H9 (cell line): ENCODE measurements around the gene XPC. TPM values are rescaled to one million over a fixed set of nuclear protein-coding genes. Genes with fewer than 3 reads are reported as not detected.
A peak's percentile ranks its signal among the peaks of the same experiment; 100 is the strongest.

Source experiments
- DNase-seq: peaks from one replicate; pipeline ENCODE4 v3.0.0-alpha.2; 2017
- H2AFZ ChIP-seq: one replicate; pipeline ENCODE4 v1.6.1; 2013; ENCODE audit warnings: mild to moderate bottlenecking, low read length, control low read depth, moderate library complexity
- H2AK5ac ChIP-seq: 2 replicates; pipeline ENCODE4 v1.6.1; 2013; ENCODE audit warnings: low read length, control low read depth, mixed read lengths; ENCODE audit not compliant: insufficient read length
- H2BK120ac ChIP-seq: one replicate; pipeline ENCODE4 v1.6.1; 2013; ENCODE audit warnings: low read depth, mild to moderate bottlenecking, low read length, control low read depth, inconsistent platforms; ENCODE audit not compliant: poor library complexity, severe bottlenecking
- H2BK12ac ChIP-seq: 2 replicates; pipeline ENCODE4 v1.6.1; 2013; ENCODE audit warnings: low read length, control low read depth, mixed read lengths, low read depth; ENCODE audit not compliant: insufficient read length
- H2BK15ac ChIP-seq: 2 replicates; pipeline ENCODE4 v1.6.1; 2013; ENCODE audit warnings: low read depth, low read length, control low read depth
- H2BK20ac ChIP-seq: one replicate; pipeline ENCODE4 v1.6.1; 2013; ENCODE audit warnings: low read depth, mild to moderate bottlenecking, low read length, control low read depth, inconsistent platforms; ENCODE audit not compliant: poor library complexity, severe bottlenecking
- H2BK5ac ChIP-seq: 2 replicates; pipeline ENCODE4 v1.6.1; 2013; ENCODE audit warnings: low read length, control low read depth, mixed read lengths; ENCODE audit not compliant: insufficient read length
- H3K14ac ChIP-seq: 2 replicates; pipeline ENCODE4 v1.6.1; 2013; ENCODE audit warnings: low read length, control low read depth; ENCODE audit not compliant: insufficient read depth
- H3K18ac ChIP-seq: 2 replicates; pipeline ENCODE4 v1.6.1; 2013; ENCODE audit warnings: low read depth, mild to moderate bottlenecking, mixed read lengths, low read length, control low read depth; ENCODE audit not compliant: insufficient read length
- H3K23ac ChIP-seq: 2 replicates; pipeline ENCODE4 v1.6.1; 2013; ENCODE audit warnings: low read length, control low read depth, mixed read lengths, low read depth; ENCODE audit not compliant: insufficient read length
- H3K23me2 ChIP-seq: 2 replicates; pipeline ENCODE4 v1.6.1; 2013; ENCODE audit warnings: low read depth, mild to moderate bottlenecking, mixed read lengths, low read length, control low read depth; ENCODE audit not compliant: insufficient read length, poor library complexity, severe bottlenecking
- H3K27ac ChIP-seq: 2 replicates; pipeline ENCODE4 v1.5.1; 2013; ENCODE audit warnings: low read length, control low read depth, mixed read lengths, low read depth; ENCODE audit not compliant: insufficient read length
- H3K27me3 ChIP-seq: 2 replicates; pipeline ENCODE4 v1.6.1; 2013; ENCODE audit warnings: low read length, control low read depth, inconsistent platforms; ENCODE audit not compliant: insufficient read depth
- H3K4ac ChIP-seq: 2 replicates; pipeline ENCODE4 v1.6.1; 2013; ENCODE audit warnings: low read depth, mild to moderate bottlenecking, control low read depth, inconsistent platforms, low read length, moderate library complexity
- H3K4me1 ChIP-seq: 2 replicates; pipeline ENCODE4 v1.6.1; 2013; ENCODE audit warnings: low read length, control low read depth, inconsistent platforms; ENCODE audit not compliant: insufficient read depth
- H3K4me2 ChIP-seq: 2 replicates; pipeline ENCODE4 v1.6.1; 2013; ENCODE audit warnings: low read length, control low read depth, mixed read lengths; ENCODE audit not compliant: insufficient read length, insufficient read depth
- H3K56ac ChIP-seq: 2 replicates; pipeline ENCODE4 v1.6.1; 2013; ENCODE audit warnings: low read depth, mild to moderate bottlenecking, mixed read lengths, low read length, control low read depth; ENCODE audit not compliant: insufficient read length
- H3K79me1 ChIP-seq: 2 replicates; pipeline ENCODE4 v1.6.1; 2013; ENCODE audit warnings: low read depth, mild to moderate bottlenecking, moderate library complexity, low read length, control low read depth, inconsistent platforms; ENCODE audit not compliant: insufficient read depth, poor library complexity, severe bottlenecking
- H3K79me2 ChIP-seq: 2 replicates; pipeline ENCODE4 v1.6.1; 2013; ENCODE audit warnings: low read length, control low read depth, inconsistent platforms; ENCODE audit not compliant: insufficient read depth
- H3K9ac ChIP-seq: 2 replicates; pipeline ENCODE4 v1.6.1; 2013; ENCODE audit warnings: low read length, control low read depth, mixed read lengths; ENCODE audit not compliant: insufficient read length; ENCODE audit errors: extremely low read depth
- H3K9me3 ChIP-seq: one replicate; pipeline ENCODE4 v1.6.1; 2013; ENCODE audit warnings: low read depth, low read length, inconsistent platforms; ENCODE audit not compliant: control insufficient read depth
- H3T11ph ChIP-seq: one replicate; pipeline ENCODE4 v1.6.1; 2013; ENCODE audit warnings: mild to moderate bottlenecking, low read length, control low read depth, inconsistent platforms
- H4K20me1 ChIP-seq: one replicate; pipeline ENCODE4 v1.6.1; 2013; ENCODE audit not compliant: control insufficient read depth, insufficient read length, insufficient read depth
- H4K5ac ChIP-seq: 2 replicates; pipeline ENCODE4 v1.6.1; 2013; ENCODE audit warnings: low read depth, mild to moderate bottlenecking, mixed read lengths, low read length, control low read depth; ENCODE audit not compliant: insufficient read length
- H4K8ac ChIP-seq: replicated peaks from 2 replicates; pipeline ENCODE4 v1.6.1; 2013; ENCODE audit warnings: low read length, control low read depth, mixed read lengths, low read depth; ENCODE audit not compliant: insufficient read length
- H4K91ac ChIP-seq: 2 replicates; pipeline ENCODE4 v1.6.1; 2013; ENCODE audit warnings: low read depth, mild to moderate bottlenecking, moderate library complexity, mixed read lengths, low read length, control low read depth; ENCODE audit not compliant: insufficient read length
- H3K27ac Mint-ChIP-seq, 3 experiments: 2 replicates in 2 of 3; 3 replicates in 1 of 3; pipeline ENCODE4 v1.8.0; 2020 to 2021; ENCODE audit warnings: mixed read lengths in 3 of 3, mild to moderate bottlenecking in 1 of 3, moderate library complexity in 1 of 3
- H3K27me3 Mint-ChIP-seq: 2 replicates; pipeline ENCODE4 v1.8.0; 2021; ENCODE audit warnings: low read depth, mild to moderate bottlenecking, moderate library complexity, mixed read lengths
- H3K36me3 Mint-ChIP-seq, 3 experiments: 2 replicates in 2 of 3; 3 replicates in 1 of 3; pipeline ENCODE4 v1.8.0; 2020 to 2021; ENCODE audit warnings: low read depth in 3 of 3, mixed read lengths in 3 of 3; ENCODE audit not compliant: insufficient read depth in 1 of 3
- H3K4me1 Mint-ChIP-seq, 2 experiments: 2 replicates each; pipeline ENCODE4 v1.8.0; 2020; ENCODE audit warnings: mixed read lengths in 2 of 2
- H3K4me3 Mint-ChIP-seq, 2 experiments: 2 replicates in 1 of 2; 3 replicates in 1 of 2; pipeline ENCODE4 v1.8.0; 2020 to 2021; ENCODE audit warnings: mild to moderate bottlenecking in 2 of 2, mixed read lengths in 2 of 2, moderate library complexity in 1 of 2
- H3K9me3 Mint-ChIP-seq, 2 experiments: 2 replicates in 1 of 2; 3 replicates in 1 of 2; pipeline ENCODE4 v1.8.0; 2020; ENCODE audit warnings: mild to moderate bottlenecking in 2 of 2, mixed read lengths in 2 of 2, moderate library complexity in 1 of 2
- WGBS: extraction: QIAGEN DNeasy Blood & Tissue Kit; methylation state at CpG from one replicate; pipeline ENCODE4 v1.1.7; 2013; ENCODE audit warnings: missing lambda C conversion rate, low lambda C conversion rate, mixed read lengths; ENCODE audit not compliant: insufficient read length; ENCODE audit errors: extremely low coverage; 5-methylcytosine and 5-hydroxymethylcytosine counted together
- total RNA-seq: library from RNA; stranded (reverse); gene quantifications from 2 replicates; pipeline ENCODE4 v1.2.1, GENCODE V29; 2021
- TF ChIP-seq, protein P1 (sequence below): fragments of 200-600 bp; sonication (generic); conservative IDR thresholded peaks from 3 replicates; pipeline ENCODE4 v1.8.0; 2021; ENCODE audit warnings: antibody characterized with exemption, mild to moderate bottlenecking

The XPC gene
- total RNA-seq, 1 experiment from 2014 or later: 30.3 TPM

DNA sequence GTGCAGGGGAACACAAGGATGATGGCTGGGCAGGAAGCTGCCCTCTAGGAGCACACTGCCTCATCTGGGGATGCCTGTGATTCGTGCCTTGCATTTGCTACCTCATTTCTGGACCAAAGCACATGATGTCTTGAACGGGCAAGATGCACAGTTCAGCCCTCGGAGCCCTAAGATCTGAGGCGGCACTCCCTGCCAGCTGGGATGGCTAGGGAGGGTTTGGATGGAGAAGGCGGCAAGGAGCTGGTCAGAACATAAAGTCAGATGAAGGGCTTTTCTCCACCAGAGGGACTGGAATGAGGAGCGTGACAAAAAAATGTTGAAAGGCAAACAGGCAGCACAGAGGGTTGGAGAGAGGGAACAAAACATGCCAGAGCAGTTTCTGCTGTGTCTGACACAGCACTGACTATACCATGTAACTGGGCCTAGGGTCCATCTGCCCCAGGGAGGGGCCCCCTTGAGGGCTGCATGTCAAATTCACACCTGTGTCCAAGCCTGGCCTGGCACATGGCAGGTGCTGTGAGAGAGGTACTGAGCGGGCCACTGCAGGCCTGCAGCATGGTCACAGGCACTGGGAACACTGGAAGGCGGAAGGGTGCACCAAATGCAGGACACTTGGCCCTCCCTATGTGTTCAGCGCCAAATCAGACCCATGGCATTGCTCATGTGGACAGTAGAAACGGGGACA lies 31.9 kb downstream of the XPC start:
- no peak overlapping the region for H2AFZ ChIP-seq
- H3K27ac Mint-ChIP-seq: peak overlapping the region; percentile 8 to 92 (median 11); a peak in 5 of 7 replicates
- H2BK20ac ChIP-seq: no peak overlapping the region
- no peak overlapping the region; the same call in 1 of the 2 replicates for H3K4ac ChIP-seq
- H3K23me2 ChIP-seq: peaks cover 2% of the 10 kb centered on the region
- no peak overlapping the region for H3K4me2 ChIP-seq
- H3K36me3 Mint-ChIP-seq: peaks cover 10 to 56% (median 41%) of the 10 kb centered on the region in 3 experiments
- H3K79me1 ChIP-seq: no peaks in the 10 kb centered on the region
- peak overlapping the region; percentile 46 for H4K91ac ChIP-seq
- no peaks in the 10 kb centered on the region for H3K9me3 ChIP-seq
- H2BK120ac ChIP-seq: no peak overlapping the region
- H3K27ac ChIP-seq: no peak overlapping the region
- no peaks in the 10 kb centered on the region for H3K79me2 ChIP-seq
- peak; percentile 17 for DNase-seq
- TF ChIP-seq, protein P1, sequence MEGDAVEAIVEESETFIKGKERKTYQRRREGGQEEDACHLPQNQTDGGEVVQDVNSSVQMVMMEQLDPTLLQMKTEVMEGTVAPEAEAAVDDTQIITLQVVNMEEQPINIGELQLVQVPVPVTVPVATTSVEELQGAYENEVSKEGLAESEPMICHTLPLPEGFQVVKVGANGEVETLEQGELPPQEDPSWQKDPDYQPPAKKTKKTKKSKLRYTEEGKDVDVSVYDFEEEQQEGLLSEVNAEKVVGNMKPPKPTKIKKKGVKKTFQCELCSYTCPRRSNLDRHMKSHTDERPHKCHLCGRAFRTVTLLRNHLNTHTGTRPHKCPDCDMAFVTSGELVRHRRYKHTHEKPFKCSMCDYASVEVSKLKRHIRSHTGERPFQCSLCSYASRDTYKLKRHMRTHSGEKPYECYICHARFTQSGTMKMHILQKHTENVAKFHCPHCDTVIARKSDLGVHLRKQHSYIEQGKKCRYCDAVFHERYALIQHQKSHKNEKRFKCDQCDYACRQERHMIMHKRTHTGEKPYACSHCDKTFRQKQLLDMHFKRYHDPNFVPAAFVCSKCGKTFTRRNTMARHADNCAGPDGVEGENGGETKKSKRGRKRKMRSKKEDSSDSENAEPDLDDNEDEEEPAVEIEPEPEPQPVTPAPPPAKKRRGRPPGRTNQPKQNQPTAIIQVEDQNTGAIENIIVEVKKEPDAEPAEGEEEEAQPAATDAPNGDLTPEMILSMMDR: no peak
- no peak overlapping the region for H2BK12ac ChIP-seq
- no peak overlapping the region for H3K56ac ChIP-seq
- H2BK5ac ChIP-seq: no peak overlapping the region
- WGBS: no CpG with 5 or more reads among the region's 10 CpGs
- no peak overlapping the region for H3K4me3 Mint-ChIP-seq
- H3K23ac ChIP-seq: no peak overlapping the region
- no peak overlapping the region for H2AK5ac ChIP-seq
- no peaks in the 10 kb centered on the region for H3K27me3 ChIP-seq
- H3K14ac ChIP-seq: no peak overlapping the region
- no peaks in the 10 kb centered on the region; a peak in 1 of 5 replicates for H3K9me3 Mint-ChIP-seq
- H4K8ac ChIP-seq: no peak overlapping the region
- H3K4me1 Mint-ChIP-seq: peaks cover 10 to 24% of the 10 kb centered on the region in 2 experiments
- no peak overlapping the region for H4K5ac ChIP-seq
- no peak overlapping the region for H2BK15ac ChIP-seq
- no peaks in the 10 kb centered on the region for H3K27me3 Mint-ChIP-seq
- H3T11ph ChIP-seq: no peak overlapping the region
- H3K9ac ChIP-seq: no peak overlapping the region
- H3K18ac ChIP-seq: no peak overlapping the region
- H4K20me1 ChIP-seq: peaks cover 2% of the 10 kb centered on the region
- peaks cover 6% of the 10 kb centered on the region; the same call in 1 of the 2 replicates for H3K4me1 ChIP-seq
